PC-9 (cell line): ENCODE measurements around the gene BRSK1. TPM values are rescaled to one million over a fixed set of nuclear protein-coding genes. Genes with fewer than 3 reads are reported as not detected.

Source experiments
- BruUV-seq: library from RNA; stranded (reverse); fragments of 400-500 nt; replicated peaks from 2 replicates; lab custom pipeline; 2021; lab: Mats Ljungman, UMichigan
- CTCF ChIA-PET: fragments of 300-600 bp; sonication (Branson Sonifier 250); formaldehyde crosslinking; loops from one replicate; lab custom pipeline; 2022; ENCODE audit warnings: antibody characterized with exemption; lab: Charles Lee
- POLR2A ChIA-PET: fragments of 300-600 bp; sonication (Branson Sonifier 250); formaldehyde crosslinking; loops from one replicate; lab custom pipeline; 2022; ENCODE audit warnings: antibody characterized with exemption; ENCODE audit not compliant: unreplicated experiment; lab: Charles Lee
- DNase-seq, 2 experiments: peaks; one replicate each; pipeline versions ENCODE4 v3.0.0 to v3.0.0-alpha.2; 2015 to 2022; ENCODE audit warnings: mixed read lengths in 1 of 2
- H2AFZ ChIP-seq: fragments of 200-600 bp; sonication (generic); 2 replicates; pipeline ENCODE4 v1.8.1; 2017; ENCODE audit warnings: antibody characterized with exemption
- H3F3A ChIP-seq: fragments of 200-600 bp; sonication (generic); 2 replicates; pipeline ENCODE4 v1.8.1; 2017; ENCODE audit warnings: antibody characterized with exemption, mild to moderate bottlenecking, low read depth; ENCODE audit not compliant: insufficient read depth
- H3K27ac ChIP-seq: fragments of 200-600 bp; sonication (generic); 2 replicates; pipeline ENCODE4 v1.6.1; 2016; ENCODE audit warnings: mixed run types
- H3K27me3 ChIP-seq: fragments of 200-600 bp; sonication (generic); 2 replicates; pipeline ENCODE4 v1.6.1; 2016; ENCODE audit warnings: low read depth, mixed run types; ENCODE audit not compliant: insufficient read depth
- H3K36me3 ChIP-seq: fragments of 200-600 bp; sonication (generic); 2 replicates; pipeline ENCODE4 v1.6.1; 2016; ENCODE audit warnings: low read depth, mixed run types
- H3K4me1 ChIP-seq: fragments of 200-600 bp; sonication (generic); replicated peaks from 2 replicates; pipeline ENCODE4 v1.6.1; 2016; ENCODE audit warnings: mixed run types; ENCODE audit not compliant: insufficient read depth
- H3K4me2 ChIP-seq: fragments of 200-600 bp; sonication (generic); 2 replicates; pipeline ENCODE4 v1.6.1; 2017; ENCODE audit warnings: mixed run types
- H3K4me3 ChIP-seq: fragments of 200-600 bp; sonication (generic); 2 replicates; pipeline ENCODE4 v1.6.1; 2016; ENCODE audit warnings: mixed run types
- H3K79me2 ChIP-seq: fragments of 200-600 bp; sonication (generic); 2 replicates; pipeline ENCODE4 v1.6.1; 2017; ENCODE audit warnings: low read depth, mixed run types
- H3K9me2 ChIP-seq: fragments of 200-600 bp; sonication (generic); 2 replicates; pipeline ENCODE4 v1.8.1; 2017; ENCODE audit warnings: mild to moderate bottlenecking; ENCODE audit not compliant: insufficient read depth
- H3K9me3 ChIP-seq: fragments of 200-600 bp; sonication (generic); 2 replicates; pipeline ENCODE4 v1.8.1; 2016; ENCODE audit warnings: low read depth; ENCODE audit not compliant: insufficient read depth
- H4K20me1 ChIP-seq: fragments of 200-600 bp; sonication (generic); 2 replicates; pipeline ENCODE4 v1.8.1; 2017; ENCODE audit not compliant: insufficient read depth
- EZH2 ChIP-seq: fragments of 200-600 bp; sonication (generic); IDR thresholded peaks from 2 replicates; pipeline ENCODE4 v1.8.0; 2017; ENCODE audit warnings: antibody characterized with exemption, low read depth
- intact Hi-C: fragments of 100-400 bp; cut with micrococcal nuclease; formaldehyde crosslinking; loops from one replicate; pipeline ENCODE4 v1.10.0; 2022; ENCODE audit not compliant: unreplicated experiment
- total RNA-seq: library from RNA; stranded (reverse); gene quantifications from 2 replicates; pipeline ENCODE4 v1.2.3, GENCODE V29; 2021
- TF ChIP-seq, protein P1 (sequence below): fragments of 200-600 bp; sonication (generic); conservative IDR thresholded peaks from 2 replicates; pipeline ENCODE4 v1.6.1; 2017; ENCODE audit warnings: mixed run types, antibody characterized with exemption, mild to moderate bottlenecking, moderate library complexity

Gene BRSK1
- total RNA-seq, 1 experiment from 2014 or later, result 6.5 TPM

DNA sequence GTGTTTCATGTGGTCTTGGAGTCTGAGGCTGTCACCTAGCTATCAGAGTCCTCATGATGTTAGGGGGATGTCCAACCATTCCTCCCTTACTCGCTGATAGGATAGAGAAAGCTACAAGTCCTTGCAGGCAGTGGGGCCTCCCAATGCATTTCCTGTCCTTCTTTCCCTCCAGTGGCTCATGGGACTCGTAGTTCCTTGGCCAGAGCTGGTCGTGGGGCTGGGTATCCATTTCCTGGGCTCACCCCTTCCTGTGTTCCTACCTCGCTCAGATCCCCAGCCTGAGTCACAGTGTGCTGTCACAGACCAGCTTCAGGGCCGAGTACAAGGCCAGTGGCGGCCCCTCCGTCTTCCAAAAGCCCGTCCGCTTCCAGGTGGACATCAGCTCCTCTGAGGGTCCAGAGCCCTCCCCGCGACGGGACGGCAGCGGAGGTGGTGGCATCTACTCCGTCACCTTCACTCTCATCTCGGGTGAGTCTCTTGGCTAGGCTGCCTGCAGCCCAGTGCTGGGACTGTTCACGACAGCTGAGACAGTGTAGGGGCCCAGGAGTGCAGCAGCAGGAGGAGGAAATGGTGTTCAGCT is 22.3 kb downstream of the BRSK1 start:
- no peak overlapping the region for H3K27ac ChIP-seq
- no peaks in the 10 kb centered on the region for H3K27me3 ChIP-seq
- BruUV-seq, result no TSS peak
- H3F3A ChIP-seq, result peaks cover 10% of the 10 kb centered on the region; the same call in 1 of the 2 replicates
- H2AFZ ChIP-seq, result no peak overlapping the region
- H3K4me2 ChIP-seq, result no peak overlapping the region
- H3K79me2 ChIP-seq, result no peaks in the 10 kb centered on the region
- TF ChIP-seq EZH2, result no peak
- TF ChIP-seq, protein P1, sequence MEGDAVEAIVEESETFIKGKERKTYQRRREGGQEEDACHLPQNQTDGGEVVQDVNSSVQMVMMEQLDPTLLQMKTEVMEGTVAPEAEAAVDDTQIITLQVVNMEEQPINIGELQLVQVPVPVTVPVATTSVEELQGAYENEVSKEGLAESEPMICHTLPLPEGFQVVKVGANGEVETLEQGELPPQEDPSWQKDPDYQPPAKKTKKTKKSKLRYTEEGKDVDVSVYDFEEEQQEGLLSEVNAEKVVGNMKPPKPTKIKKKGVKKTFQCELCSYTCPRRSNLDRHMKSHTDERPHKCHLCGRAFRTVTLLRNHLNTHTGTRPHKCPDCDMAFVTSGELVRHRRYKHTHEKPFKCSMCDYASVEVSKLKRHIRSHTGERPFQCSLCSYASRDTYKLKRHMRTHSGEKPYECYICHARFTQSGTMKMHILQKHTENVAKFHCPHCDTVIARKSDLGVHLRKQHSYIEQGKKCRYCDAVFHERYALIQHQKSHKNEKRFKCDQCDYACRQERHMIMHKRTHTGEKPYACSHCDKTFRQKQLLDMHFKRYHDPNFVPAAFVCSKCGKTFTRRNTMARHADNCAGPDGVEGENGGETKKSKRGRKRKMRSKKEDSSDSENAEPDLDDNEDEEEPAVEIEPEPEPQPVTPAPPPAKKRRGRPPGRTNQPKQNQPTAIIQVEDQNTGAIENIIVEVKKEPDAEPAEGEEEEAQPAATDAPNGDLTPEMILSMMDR, result no peak
- H3K9me3 ChIP-seq, result no peaks in the 10 kb centered on the region
- no peak for DNase-seq
- no peaks in the 10 kb centered on the region for H3K36me3 ChIP-seq
- no peak overlapping the region for H3K4me3 ChIP-seq
- intact Hi-C loops, result no loop called here
- H3K9me2 ChIP-seq, result no peaks in the 10 kb centered on the region
- H4K20me1 ChIP-seq, result no peaks in the 10 kb centered on the region
- POLR2A ChIA-PET, result interaction anchor here (1.1 kb wide), 1 partner anchor 33 kb away, joined by 5 read pairs; no protein-coding TSS in a partner anchor
- CTCF ChIA-PET, result interaction anchor here (0.6 kb wide), 1 partner anchor 103 kb away, joined by 5 read pairs; no protein-coding TSS in a partner anchor
- 0 out of 2 replicates have a peak, but pooled peaks cover 4% of the 10 kb centered on the region for H3K4me1 ChIP-seq

DNA sequence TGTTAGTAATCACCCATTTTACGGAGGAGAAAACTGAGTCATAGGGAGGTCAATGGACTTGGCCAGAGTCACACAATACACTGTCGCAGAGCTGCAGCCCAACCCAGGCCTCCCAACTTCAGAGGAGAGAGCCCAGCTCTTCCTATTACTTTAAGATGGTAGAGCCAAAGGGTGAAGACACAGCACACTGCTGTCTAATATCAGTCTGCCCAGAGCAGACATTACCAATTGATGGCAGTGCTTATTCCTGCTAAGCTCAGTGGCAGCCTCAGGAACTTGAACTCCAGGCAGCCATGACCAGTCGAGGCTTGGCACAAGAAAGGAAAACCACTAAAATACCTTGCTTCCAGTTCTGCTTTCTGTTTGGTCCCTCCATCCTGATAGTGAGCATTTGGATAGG is 22.9 kb downstream of the BRSK1 start:
- no peaks in the 10 kb centered on the region for H3K9me2 ChIP-seq
- no peak for DNase-seq
- ChIA-PET POLR2A (interaction anchor here (1.1 kb wide), 1 partner anchor 32 kb away, joined by 5 read pairs; no protein-coding TSS in a partner anchor), CTCF (no interaction called here)
- H3F3A ChIP-seq, result peaks cover 10% of the 10 kb centered on the region; the same call in 1 of the 2 replicates
- H3K27me3 ChIP-seq, result no peaks in the 10 kb centered on the region
- no peaks in the 10 kb centered on the region for H3K9me3 ChIP-seq
- no TSS peak for BruUV-seq
- no peaks in the 10 kb centered on the region for H3K79me2 ChIP-seq
- intact Hi-C loops, result no loop called here
- H3K27ac ChIP-seq, result no peak overlapping the region
- 0 out of 2 replicates have a peak, but pooled peaks cover 4% of the 10 kb centered on the region for H3K4me1 ChIP-seq
- no peak overlapping the region for H3K4me3 ChIP-seq
- no peaks in the 10 kb centered on the region for H3K36me3 ChIP-seq
- H4K20me1 ChIP-seq, result no peaks in the 10 kb centered on the region
- no peak overlapping the region for H3K4me2 ChIP-seq
- TF ChIP-seq EZH2, result no peak
- TF ChIP-seq, protein P1, result no peak
- no peak overlapping the region for H2AFZ ChIP-seq

DNA sequence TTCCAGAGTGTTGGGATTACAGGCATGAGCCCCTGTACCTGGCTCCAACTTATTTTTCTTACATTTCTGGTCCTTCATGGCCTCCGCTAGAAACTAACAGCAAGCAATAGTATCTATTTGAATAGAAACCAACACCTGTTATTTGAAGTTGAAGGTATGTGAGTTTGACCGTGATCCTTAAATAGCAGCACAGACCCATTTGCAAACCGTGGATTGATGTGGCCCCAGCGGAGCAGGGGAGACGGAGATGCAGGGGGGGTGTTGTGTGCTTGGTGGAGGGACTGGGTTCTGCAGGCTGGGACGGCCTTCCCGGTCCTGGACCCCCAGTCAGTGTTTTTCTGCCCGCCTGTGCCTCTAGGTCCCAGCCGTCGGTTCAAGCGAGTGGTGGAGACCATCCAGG is 24.5 kb downstream of the BRSK1 start:
- Histone ChIP-seq H4K20me1 (no peaks in the 10 kb centered on the region), H3K9me3 (no peaks in the 10 kb centered on the region), H3K36me3 (no peaks in the 10 kb centered on the region), H3K9me2 (no peaks in the 10 kb centered on the region), H3K4me1 (no peaks in the 10 kb centered on the region), H3K27ac (no peak overlapping the region), H3K4me2 (no peak overlapping the region), H3K79me2 (no peaks in the 10 kb centered on the region), H3F3A (peaks cover 7% of the 10 kb centered on the region; the same call in 1 of the 2 replicates), H3K27me3 (no peaks in the 10 kb centered on the region), H3K4me3 (no peak overlapping the region), H2AFZ (no peak overlapping the region)
- intact Hi-C loops, result no loop called here
- BruUV-seq, result no TSS peak
- POLR2A ChIA-PET, result no interaction called here
- no peak for DNase-seq
- CTCF ChIA-PET, result no interaction called here
- TF ChIP-seq, protein P1, result no peak
- no peak for TF ChIP-seq EZH2
